GM12878 (cell line): ENCODE measurements around the gene MSTN.

ENCODE experiments used
- EZH2 ChIP-seq: IDR thresholded peaks from 2 replicates; pipeline ENCODE4 v1.6.1; 2012; ENCODE audit warnings: low read depth, mild to moderate bottlenecking, control low read depth, inconsistent platforms, low read length, borderline replicate concordance; ENCODE audit not compliant: control insufficient read depth
- TARDBP ChIP-seq: IDR thresholded peaks from 2 replicates; pipeline ENCODE4 v1.6.1; 2016; ENCODE audit warnings: borderline replicate concordance

GRCh38 chr2:190105554-190105953 lies 43.0 kb upstream of the MSTN start:
- TF ChIP-seq TARDBP (no peak), EZH2 (no peak)
